ENCODE results near the gene LSG1.
"Not testable (repeated sequence)": the region's sequence is repeated elsewhere in the genome, so short reads cannot be mapped to it uniquely, and the experiment has no call there.

LSG1 gene

GRCh38 chr3:194658477-194659242 lies 13.3 kb downstream of the LSG1 start:
- DNase-seq (ENCODE audit: low read depth in 2 of 3, low spot score in 1 of 3): no peak

GRCh38 chr3:194657439-194657838 lies 14.6 kb downstream of the LSG1 start:
- no peak for DNase-seq (ENCODE audit: low read depth in 2 of 3, low spot score in 1 of 3)

- DNase-seq (ENCODE audit: low read depth in 2 of 3, low spot score in 1 of 3): no peak
These were observed 17.5 kb downstream of the LSG1 start for GRCh38 chr3:194654443-194654842.

- DNase-seq (ENCODE audit: low read depth in 2 of 3, low spot score in 1 of 3): no peak
These were observed 24.2 kb downstream of the LSG1 start for GRCh38 chr3:194647747-194648146.

GRCh38 chr3:194642769-194643168 lies 29.2 kb downstream of the LSG1 start:
- DNase-seq (ENCODE audit: low read depth in 2 of 3, low spot score in 1 of 3): no peak

GRCh38 chr3:194640829-194641228 lies 31.2 kb downstream of the LSG1 start:
- DNase-seq (ENCODE audit: low read depth in 2 of 3, low spot score in 1 of 3): peak in 1 of 3 donors; percentile 26

- no peak for DNase-seq (ENCODE audit: low read depth in 2 of 3, low spot score in 1 of 3)
These were observed 32.9 kb downstream of the LSG1 start for GRCh38 chr3:194638991-194639605.

GRCh38 chr3:194637541-194638400 lies 34.2 kb downstream of the LSG1 start:
- no peak for DNase-seq (ENCODE audit: low read depth in 2 of 3, low spot score in 1 of 3)

- DNase-seq (ENCODE audit: low read depth in 2 of 3, low spot score in 1 of 3): no peak
These were observed 34.9 kb downstream of the LSG1 start for GRCh38 chr3:194637066-194637465.

- peak; percentile 33 to 50 (median 38) for DNase-seq (ENCODE audit: low read depth in 2 of 3, low spot score in 1 of 3)
These were observed 38.5 kb downstream of the LSG1 start, which contains the start of gene TMEM44 for GRCh38 chr3:194633349-194634004. Gene TMEM44 (minus strand): TSS chr3:194633419. CDS start chr3:194633215, 204 bp downstream.

GRCh38 chr3:194632809-194633348 lies 39.1 kb downstream of the LSG1 start:
- peak in 1 of 3 donors; percentile 15 for DNase-seq (ENCODE audit: low read depth in 2 of 3, low spot score in 1 of 3)

GRCh38 chr3:194632226-194632808 lies 39.7 kb downstream of the LSG1 start:
- peak in 1 of 3 donors; percentile 4 for DNase-seq (ENCODE audit: low read depth in 2 of 3, low spot score in 1 of 3)

- no peak for DNase-seq (ENCODE audit: low read depth in 2 of 3, low spot score in 1 of 3)
These were observed 40.3 kb downstream of the LSG1 start for GRCh38 chr3:194631696-194632095.

GRCh38 chr3:194630681-194631080 lies 41.3 kb downstream of the LSG1 start:
- not testable (repeated sequence) for DNase-seq (ENCODE audit: low read depth in 2 of 3, low spot score in 1 of 3)

- no peak for DNase-seq (ENCODE audit: low read depth in 2 of 3, low spot score in 1 of 3)
These were observed 47.0 kb downstream of the LSG1 start for GRCh38 chr3:194624956-194625355.

- no peak for DNase-seq (ENCODE audit: low read depth in 2 of 3, low spot score in 1 of 3)
These were observed 48.3 kb downstream of the LSG1 start for GRCh38 chr3:194623449-194624290.

- DNase-seq (ENCODE audit: low read depth in 2 of 3, low spot score in 1 of 3): no peak
These were observed 49.2 kb downstream of the LSG1 start for GRCh38 chr3:194622621-194623340.

- DNase-seq (ENCODE audit: low read depth in 2 of 3, low spot score in 1 of 3): no peak
These were observed 50.0 kb downstream of the LSG1 start for GRCh38 chr3:194621947-194622346.

- no peak for DNase-seq (ENCODE audit: low read depth in 2 of 3, low spot score in 1 of 3)
These were observed 51.8 kb downstream of the LSG1 start for GRCh38 chr3:194620196-194620595.

All from stimulated activated CD4-positive, alpha-beta T cell treated with anti-CD3 and anti-CD28 coated beads, Interleukin-12 subunit alpha, Interleukin-12 subunit beta, amount 100 ng/mL, for 48 hours (primary cell).